HG02759 (cell line): ENCODE measurements around the gene AFF1.
A peak's percentile ranks its signal among the peaks of the same experiment; 100 is the strongest.

Experiments used
- ATAC-seq: cut with Tn5 transposase; IDR thresholded peaks from one replicate; pipeline ENCODE4 v1.9.1; 2021; ENCODE audit warnings: mild to moderate bottlenecking, moderate library complexity; ENCODE audit not compliant: unreplicated experiment

Gene AFF1

GRCh38 chr4:86947501-86948120 is 12.8 kb downstream of the AFF1 start:
- no peak for ATAC-seq

GRCh38 chr4:86948276-86948675 is 13.5 kb downstream of the AFF1 start:
- ATAC-seq: no peak

- ATAC-seq: no peak
Measured at GRCh38 chr4:86950831-86951525, 16.2 kb downstream of the AFF1 start.

- no peak for ATAC-seq
Measured at GRCh38 chr4:86955888-86956451, 21.2 kb downstream of the AFF1 start.

- ATAC-seq: peak; percentile 35
Measured at GRCh38 chr4:86957215-86957614, 22.4 kb downstream of the AFF1 start.

GRCh38 chr4:86959588-86960500 is 25.0 kb downstream of the AFF1 start:
- ATAC-seq: no peak

GRCh38 chr4:86960557-86960961 is 25.7 kb downstream of the AFF1 start:
- ATAC-seq: no peak

GRCh38 chr4:86961116-86961515 is 26.3 kb downstream of the AFF1 start:
- peak; percentile 3 for ATAC-seq

GRCh38 chr4:86961605-86962295 is 26.9 kb downstream of the AFF1 start:
- ATAC-seq: peak; percentile 90

GRCh38 chr4:86963697-86964096 is 28.9 kb downstream of the AFF1 start:
- ATAC-seq: no peak

- ATAC-seq: peak; percentile 45
Measured at GRCh38 chr4:86965019-86965976, 30.5 kb downstream of the AFF1 start.

- ATAC-seq: no peak
Measured at GRCh38 chr4:86967073-86967472, 32.3 kb downstream of the AFF1 start.

GRCh38 chr4:86967798-86968197 is 33.0 kb downstream of the AFF1 start:
- ATAC-seq: no peak

GRCh38 chr4:86968547-86968946 is 33.7 kb downstream of the AFF1 start:
- no peak for ATAC-seq

GRCh38 chr4:86970447-86971354 is 35.9 kb downstream of the AFF1 start:
- ATAC-seq: no peak

GRCh38 chr4:86971355-86971683 is 36.5 kb downstream of the AFF1 start:
- no peak for ATAC-seq

GRCh38 chr4:86972997-86973396 is 38.2 kb downstream of the AFF1 start:
- ATAC-seq: no peak

GRCh38 chr4:86973668-86974067 is 38.9 kb downstream of the AFF1 start:
- no peak for ATAC-seq

GRCh38 chr4:86974551-86974994 is 39.8 kb downstream of the AFF1 start:
- ATAC-seq: no peak
